ENCODE measurements around the gene UCN.
"Not testable (repeated sequence)": the region's sequence is repeated elsewhere in the genome, so short reads cannot be mapped to it uniquely, and the experiment has no call there.

UCN gene

DNA sequence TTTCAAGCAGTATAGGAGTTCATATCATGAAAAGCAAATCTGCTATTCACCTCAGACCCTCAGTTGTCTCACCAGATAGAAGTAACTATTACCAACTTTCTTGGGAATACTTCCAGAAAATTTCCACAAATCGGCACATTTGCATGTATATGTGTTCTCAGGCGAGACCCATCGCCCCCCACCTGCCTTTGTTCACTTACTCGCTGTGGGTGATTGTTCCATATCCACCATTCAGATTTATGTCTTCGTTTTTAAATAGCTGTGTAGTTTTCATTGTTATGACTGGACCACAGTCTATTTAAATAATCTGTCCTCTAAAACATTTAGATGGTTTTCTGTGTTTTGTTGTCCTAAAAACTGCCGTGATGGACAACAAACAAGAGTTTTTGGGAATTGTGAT lies 22.8 kb downstream of the UCN start:
- no peak for DNase-seq (ENCODE audit: low read depth in 2 of 3, low spot score in 2 of 3)

DNA sequence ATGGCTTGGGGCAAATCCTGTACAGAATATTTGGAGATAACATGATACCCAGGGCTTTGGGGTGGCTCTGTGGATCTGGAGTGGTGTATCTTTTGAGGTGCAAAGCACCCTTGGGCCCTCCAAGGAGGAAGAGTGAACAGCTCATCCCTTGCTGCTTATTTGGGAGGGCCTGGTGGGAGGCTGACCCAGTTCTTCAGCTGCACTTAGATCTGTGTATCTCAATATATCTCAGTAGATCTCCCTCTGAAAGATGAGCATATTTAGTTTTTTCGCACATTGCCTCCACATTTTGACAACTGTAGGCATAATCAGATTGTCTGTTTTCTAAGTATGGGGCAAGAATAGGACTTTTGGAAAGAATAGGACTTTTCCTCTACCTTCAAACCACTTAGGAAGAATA lies 23.2 kb downstream of the UCN start:
- no peak for DNase-seq (ENCODE audit: low read depth in 2 of 3, low spot score in 2 of 3)

DNA sequence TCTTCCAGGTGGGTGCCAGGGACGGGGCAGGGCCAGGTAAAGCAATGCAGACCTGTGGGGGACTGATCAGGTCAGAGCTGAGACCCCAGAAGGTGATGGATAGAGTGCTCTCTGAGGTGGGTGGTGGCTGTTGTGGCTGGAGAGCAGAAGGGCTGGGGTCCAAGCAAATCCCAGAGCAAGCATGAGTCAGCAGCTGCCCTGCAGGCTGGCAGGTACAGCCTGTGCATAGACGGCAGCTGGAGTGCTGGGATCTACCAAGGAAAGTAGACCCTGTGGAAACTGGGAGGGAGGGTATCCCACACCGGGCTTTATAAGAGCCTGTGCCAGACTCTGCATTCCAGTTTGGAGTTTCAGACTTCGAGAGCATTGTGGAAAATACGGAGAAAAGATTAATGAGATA lies 25.4 kb downstream of the UCN start:
- no peak for DNase-seq (ENCODE audit: low read depth in 2 of 3, low spot score in 2 of 3)

DNA sequence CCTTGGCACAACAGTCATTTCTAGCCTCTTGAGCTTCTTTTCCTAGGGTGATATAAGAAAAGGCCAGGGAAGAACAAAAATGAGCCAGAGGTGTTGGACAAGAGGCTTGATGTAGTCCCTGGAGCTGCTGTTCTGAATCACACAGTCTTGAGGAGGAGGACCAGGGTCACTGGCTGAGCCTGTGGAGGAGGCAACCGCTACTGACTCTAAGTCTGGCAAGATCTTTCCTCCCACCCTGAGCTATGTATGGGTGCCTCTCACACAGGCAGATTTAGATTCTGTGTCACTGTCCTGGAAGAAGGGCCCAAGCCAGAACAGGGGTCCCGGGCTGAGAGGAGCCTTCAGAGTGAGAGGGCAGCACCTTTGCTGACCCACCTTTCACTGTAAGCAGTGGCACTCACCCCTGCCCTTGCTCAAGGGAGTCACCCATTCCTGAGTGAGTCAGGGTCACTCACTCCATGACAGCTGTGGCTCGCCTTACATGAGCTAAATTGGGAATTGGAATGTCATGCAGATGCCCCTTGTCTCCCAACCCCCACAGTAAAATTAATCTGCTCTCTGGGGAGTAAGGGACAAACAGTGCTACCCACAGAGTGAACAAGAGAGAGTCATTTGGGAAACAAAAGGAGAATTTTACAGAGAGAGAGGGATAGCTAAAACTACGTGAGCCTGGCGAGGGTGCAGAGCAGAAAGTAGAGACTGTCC lies 26.2 kb downstream of the UCN start, which contains the start of gene TRIM54:
Gene TRIM54, plus strand, starts transcription at position 575 of the 705 bp plus-strand sequence. CDS start 303 bp downstream, outside the sequence.
- no peak for DNase-seq (ENCODE audit: low read depth in 2 of 3, low spot score in 2 of 3)

DNA sequence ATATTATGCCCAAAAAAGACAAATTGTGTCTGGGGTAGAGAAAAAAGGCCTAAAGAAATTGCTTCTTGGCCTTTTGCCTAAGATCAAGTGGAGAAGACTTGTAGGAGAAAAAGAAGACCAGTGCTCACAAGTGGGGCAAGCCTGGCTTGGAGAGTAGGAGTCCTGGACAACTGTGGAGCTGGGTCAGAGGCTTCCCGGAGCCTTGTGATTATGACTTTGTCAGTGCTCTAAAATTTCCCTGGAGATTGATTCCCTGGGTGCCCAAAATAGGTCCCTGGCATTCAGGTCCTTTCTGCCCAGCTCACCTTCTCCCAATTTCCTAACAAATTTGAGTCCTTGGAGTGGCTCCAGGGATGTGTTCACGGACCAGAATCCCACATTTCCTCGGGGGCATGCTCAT lies 26.8 kb downstream of the UCN start:
- DNase-seq (ENCODE audit: low read depth in 2 of 3, low spot score in 2 of 3) = no peak

DNA sequence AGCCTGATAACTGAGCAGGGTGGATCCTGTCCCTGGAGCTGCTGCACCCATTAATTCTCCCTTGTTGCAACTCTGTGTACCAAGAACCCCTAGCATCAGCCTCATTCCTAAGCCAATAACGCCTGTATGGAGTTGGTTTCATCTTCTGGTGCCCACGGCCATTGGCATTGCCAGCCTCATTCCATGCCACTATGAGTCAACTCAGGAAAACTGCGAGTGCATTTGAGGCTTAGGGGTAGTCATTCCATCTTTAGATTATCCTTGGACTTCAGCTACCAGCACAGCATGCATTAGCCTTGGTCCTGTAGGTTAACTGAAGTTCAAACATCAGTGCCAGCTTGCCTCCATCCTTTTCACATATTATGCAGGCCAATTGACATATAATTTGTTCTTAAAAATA lies 27.4 kb downstream of the UCN start:
- DNase-seq (ENCODE audit: low read depth in 2 of 3, low spot score in 2 of 3) = no peak

DNA sequence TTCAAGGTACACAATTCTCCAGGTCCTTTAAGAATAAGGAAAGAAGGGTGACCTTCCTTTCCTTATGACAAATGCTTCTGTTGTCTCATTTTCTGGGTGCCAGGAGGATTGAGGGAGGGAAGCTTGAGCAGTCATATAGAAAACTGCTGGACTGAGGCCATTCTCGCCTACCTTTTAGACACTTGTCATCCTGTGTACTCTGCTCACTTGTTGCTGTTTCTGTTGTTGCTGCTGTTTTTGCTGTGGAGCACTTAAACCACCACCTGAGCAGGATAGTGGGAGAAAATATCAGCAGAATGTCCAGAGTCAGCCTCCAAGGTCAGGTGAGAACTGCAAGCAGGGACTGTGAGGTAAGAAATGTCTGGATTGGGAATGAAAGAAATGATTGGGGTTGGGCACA lies 30.2 kb downstream of the UCN start:
- no peak for DNase-seq (ENCODE audit: low read depth in 2 of 3, low spot score in 2 of 3)

DNA sequence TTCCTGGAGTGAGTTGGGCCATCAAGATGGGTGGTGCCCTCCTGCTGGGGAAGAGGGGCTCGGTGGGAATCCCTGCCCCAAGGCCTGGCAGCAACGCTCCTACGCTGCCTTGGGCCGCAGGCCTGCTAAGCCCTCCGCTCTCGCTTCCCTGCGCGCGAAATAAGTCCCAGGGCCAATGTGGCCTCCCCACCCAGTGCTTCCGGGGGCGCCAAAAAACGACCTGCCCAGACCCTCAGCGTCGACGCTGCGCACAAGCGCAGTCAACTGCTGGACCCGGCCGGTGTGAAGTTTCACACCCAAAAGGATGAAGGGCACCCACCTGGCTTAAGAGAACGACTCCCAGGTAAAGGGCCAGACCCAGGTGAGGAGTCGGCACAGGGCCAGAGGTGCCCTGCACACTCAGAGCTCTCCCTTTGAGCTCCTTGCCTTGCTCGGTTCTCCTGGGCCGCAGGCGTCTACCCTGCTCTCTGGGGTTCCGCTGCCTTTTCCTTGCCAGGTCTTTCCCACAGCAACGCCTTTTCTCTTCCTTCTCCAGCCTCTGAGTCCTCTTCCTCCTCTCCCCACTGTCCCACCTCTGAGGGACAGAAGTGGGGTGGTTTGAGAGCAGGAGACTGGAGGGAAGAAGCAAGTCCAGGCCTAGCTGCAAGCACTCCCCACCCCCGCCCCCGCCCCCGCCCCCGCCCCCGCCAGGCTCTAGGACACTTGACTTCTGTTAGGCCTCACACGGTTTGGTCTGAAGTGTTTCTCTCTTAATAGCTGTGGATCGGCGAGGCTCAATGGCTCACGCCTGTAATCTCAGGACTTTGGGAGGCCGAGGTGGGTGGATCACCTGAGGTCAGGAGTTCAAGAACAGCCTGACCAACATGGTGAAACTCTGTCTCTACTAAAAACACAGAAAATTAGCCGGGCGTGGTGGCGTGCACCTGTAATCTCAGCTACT lies 32.8 kb downstream of the UCN start, which contains the start of gene DNAJC5G:
Gene DNAJC5G, plus strand, starts transcription at position 223 of the 940 bp plus-strand sequence. CDS start 1,296 bp downstream, outside the sequence.
- no peak for DNase-seq (ENCODE audit: low read depth in 2 of 3, low spot score in 2 of 3)

DNA sequence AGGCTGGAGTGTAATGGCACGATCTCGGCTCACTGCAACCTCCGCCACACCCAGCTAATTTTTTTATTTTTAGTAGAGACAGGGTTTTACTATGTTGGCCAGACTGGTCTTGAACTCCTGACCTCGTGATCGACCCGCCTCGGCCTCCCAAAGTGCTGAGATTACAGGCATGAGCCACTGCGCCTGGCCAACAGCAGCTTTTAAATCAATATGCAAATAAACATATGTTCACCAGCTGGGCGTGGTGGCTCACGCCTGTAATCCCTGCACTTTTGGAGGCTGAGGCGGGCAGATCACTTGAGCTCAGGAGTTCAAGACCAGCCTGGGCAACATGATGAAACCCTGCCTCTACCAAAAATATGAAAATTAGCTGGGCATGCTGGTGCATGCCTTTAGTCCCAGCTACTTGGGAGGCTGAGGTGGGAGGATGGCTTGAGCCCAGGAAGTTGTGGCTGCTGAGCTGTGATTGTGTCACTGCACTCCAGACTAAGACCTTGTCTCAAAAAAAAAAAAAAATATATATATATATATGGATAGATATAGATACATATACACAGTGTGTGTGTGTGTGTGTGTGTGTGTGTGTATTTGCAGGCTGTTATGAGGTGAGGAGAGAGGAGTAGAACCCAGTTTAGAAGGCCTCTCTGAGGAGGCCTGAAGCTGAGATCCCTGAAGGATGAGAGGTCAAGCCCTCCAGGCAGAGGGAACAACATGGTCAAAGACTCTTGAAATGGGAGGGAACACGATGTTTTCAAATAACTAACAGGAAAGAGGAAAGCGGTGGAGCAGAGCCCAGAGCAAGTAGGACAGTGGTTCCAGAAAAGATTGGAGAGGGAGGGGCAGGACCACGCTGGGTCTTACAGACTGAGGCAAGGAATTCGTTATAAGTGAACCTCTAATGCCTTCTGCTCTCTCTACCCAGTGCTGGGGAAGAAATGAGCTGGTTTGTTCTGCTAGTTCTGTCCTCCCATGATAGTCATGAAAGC lies 35.4 kb downstream of the UCN start:
- DNase-seq (ENCODE audit: low read depth in 2 of 3, low spot score in 2 of 3) = not testable (repeated sequence)

DNA sequence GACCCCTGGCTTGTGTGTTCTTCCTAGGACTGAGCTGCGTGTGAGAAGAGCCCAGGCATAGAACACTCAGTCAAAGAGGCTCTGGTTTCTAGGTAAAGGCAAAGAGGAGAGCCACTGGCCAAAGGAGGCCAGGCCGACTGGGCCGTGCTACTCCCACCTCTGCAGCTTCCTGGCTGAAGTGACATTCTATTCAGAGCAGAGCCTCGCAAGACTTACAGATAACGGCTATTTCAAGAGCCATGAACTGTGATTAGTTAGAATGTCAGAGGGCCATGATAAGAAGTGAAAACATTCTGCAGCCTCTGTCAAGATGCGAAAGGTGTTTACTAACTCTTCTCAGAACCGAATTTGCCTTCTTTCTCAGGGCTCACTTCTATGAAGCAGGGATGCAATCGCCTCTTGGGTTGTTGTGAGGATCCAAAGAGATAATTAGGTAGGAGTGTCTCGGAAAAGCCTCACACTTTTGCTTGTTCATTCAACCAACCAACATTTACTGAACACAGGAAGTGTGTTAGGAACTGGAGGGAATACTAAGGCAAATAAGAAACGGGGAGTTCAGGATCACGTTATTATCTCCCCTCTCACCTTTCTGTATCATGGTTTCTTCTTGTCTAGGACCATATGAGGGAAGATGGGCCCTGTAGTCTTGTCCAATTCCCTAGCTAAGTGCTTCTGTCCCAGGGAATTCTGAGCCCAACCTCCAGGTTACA lies 36.5 kb downstream of the UCN start:
- no peak for DNase-seq (ENCODE audit: low read depth in 2 of 3, low spot score in 2 of 3)

DNA sequence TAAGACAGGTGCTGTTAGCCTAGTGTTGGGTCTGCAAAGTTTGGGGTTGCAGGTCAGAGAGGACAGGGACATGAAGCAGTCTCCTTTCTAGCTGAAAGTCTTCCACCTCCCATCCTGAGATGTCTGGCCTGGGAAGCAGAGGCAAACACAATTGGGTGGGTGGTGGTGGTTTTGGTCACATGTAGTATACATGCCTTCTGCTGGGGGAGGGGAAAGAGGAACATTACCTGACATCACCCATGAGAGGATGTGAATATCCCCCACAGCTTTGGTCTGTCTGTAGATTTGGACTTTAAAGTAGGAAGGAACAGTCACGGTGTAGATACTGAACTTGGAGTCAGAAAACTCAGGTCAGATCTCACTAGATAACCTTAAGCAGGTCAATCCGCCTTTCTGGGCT lies 37.6 kb downstream of the UCN start:
- DNase-seq (ENCODE audit: low read depth in 2 of 3, low spot score in 2 of 3) = no peak

DNA sequence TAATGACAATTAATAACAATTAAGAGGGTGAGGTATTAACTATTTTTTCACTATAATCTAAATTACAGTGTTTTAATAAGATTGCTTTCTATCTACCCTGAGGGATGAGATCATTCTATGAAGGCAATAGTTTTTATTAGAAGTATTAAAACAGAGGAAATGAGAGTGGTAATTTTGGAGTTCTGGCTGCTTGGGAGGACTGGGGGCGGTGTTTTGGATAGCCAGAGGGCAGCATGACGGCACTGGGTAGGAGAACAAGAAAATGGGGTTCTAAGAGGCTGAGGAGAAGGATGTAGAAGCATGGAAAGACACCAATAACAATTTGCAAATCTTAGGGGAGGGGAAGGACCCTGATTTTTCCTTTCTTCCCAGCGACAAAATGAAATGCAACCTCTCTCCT lies 38.1 kb downstream of the UCN start:
- no peak for DNase-seq (ENCODE audit: low read depth in 2 of 3, low spot score in 2 of 3)

DNA sequence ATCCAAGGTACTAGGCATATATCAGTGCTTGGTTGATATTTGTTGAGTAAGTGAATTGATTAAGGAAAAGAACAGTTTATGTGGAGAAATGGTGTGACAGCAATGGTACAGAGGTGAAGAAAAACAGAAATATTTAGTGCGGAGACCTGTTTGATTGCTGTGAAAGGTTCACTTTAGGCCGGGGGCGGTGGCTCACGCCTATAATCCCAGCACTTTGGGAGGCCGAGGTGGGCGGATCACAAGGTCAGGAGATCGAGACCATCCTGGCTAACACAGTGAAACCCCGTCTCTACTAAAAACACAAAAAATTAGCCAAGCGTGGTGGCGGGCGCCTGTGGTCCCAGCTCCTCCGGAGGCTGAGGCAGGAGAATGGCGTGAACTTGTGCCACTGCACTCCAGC lies 39.9 kb downstream of the UCN start:
- not testable (repeated sequence) for DNase-seq (ENCODE audit: low read depth in 2 of 3, low spot score in 2 of 3)

DNA sequence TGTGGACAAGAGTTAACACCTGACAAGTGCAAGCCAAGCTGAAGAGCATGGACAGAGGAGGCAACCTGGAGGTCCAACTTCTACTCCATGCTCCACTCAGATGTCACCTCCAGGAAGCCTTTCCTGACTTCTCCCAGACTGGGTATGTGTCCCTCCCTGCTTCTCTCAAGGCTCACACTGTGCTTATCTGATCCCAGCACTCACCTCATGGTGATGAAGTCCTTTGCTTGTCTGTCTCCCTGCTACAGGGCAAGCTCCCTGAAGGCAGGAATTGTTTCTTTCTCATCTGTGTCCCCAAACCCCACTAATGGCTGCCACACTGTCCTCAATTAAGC lies 42.7 kb downstream of the UCN start:
- no peak for DNase-seq (ENCODE audit: low read depth in 2 of 3, low spot score in 2 of 3)

DNA sequence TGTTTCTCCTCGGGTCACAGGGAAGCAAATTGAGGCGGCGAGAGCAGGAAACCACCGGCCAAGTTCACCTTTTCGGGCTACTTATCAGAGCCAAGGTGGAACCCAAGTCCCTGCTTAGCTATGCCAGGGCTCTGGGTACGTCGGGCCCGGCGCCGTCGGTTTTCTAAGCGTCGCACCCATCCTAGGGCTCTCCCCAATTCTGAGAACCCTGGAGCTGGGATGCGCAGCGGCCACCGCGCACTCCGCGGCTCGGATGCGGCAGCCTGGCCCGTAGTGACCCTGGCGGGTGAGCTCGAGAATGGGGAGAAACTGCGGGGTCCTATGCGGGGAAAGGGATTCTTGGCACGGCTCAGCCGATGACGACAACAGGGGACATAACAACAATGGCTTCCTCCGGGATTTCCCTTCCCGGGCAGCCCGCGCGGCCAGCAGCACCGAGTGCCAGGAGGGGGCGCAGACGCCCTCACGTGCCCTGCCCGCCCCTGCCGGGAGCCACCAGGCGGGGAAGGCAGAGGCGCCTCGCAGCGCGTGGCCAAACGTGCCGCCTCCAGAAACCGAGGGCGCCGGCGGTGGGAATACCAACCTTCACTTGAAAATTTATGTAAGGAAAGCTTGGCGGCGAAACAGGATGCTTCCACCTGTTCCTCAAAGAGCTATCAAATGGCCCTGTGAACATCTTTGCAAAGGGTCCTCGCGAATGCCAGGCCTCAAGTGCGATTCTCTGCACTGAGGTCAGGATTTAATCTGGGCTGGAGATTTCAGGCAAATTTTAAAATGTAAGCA lies 43.3 kb downstream of the UCN start:
- DNase-seq (ENCODE audit: low read depth in 2 of 3, low spot score in 2 of 3) = no peak

DNA sequence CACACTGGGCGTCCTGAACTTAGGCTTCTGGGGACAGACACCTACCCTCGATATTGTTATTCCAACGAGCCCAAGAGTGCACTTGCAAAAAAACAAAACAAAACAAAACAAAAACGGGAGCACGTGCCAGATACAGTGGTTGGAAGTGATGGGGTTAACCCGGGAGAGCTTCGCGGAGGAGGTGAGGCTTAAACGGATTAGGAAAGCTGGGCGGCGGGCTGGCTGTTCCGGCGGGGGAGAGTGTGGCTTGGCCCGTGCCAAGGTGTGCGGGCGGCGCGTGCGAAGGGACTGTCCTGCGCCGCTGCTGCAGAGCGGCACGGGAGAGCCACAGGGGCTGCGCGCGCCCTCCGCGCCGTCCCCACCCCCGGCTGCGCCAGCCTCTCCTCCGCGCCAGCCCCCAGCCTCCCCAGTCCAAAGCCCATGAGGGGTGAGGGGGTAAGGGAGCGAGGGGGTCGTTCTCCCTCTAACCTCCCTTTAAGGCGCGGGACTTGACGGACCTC lies 43.9 kb downstream of the UCN start:
- no peak for DNase-seq (ENCODE audit: low read depth in 2 of 3, low spot score in 2 of 3)

DNA sequence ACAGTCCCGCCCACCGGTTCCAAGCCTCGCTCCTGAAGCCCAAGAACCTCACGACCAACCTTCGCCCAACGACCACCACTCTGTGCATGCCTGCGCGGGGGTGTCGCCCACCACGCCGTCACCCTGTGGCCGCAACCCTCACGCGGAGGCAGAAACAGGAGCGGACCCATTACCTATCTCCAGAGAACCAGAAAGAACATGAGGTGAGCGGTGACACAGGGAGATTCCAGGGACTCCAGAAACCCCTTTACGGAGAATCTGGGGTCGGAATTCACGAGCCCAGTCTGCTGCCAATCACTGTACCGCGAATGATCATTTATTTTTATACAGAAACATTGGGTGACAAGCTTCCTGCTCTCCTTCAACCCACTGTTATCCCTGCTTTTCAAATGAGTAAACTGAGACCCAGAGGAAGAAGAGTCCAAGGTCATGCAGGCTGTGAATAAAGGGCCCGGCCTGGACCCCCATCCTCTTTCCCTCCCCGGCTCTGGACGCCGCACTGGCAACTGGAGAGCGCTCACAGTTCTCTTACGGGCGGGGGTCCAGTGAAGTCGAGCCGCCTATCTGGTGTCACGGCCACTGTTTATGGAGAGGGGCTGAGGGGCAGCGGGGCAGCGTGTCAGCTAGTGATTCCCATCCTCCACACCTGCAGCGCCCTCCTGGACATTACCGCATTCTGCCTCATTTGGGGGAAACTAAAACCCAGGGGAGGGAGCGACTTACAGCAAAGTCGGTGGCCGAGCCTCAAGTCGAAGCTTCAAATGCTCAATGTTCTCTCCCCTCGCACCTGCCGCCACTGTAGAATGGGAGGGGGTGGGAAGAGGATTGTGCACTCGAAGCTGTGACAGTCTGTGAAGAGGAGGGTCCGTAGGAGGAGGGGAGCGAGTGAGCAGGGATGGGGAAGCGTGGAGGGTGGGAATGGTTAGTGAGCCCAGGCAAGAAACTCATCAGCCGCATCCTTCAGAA lies 44.7 kb downstream of the UCN start:
- DNase-seq (ENCODE audit: low read depth in 2 of 3, low spot score in 2 of 3) = no peak
